ENCODE data around the gene DNAJA4. TPM values are rescaled to one million over a fixed set of nuclear protein-coding genes. Genes with fewer than 3 reads are reported as not detected.

The DNAJA4 gene
- polyA plus RNA-seq, 1 of the 3 experiments (the other 2 are of a cell fraction): 0.03 TPM

GRCh38 chr15:78280319-78281072 is 16.1 kb downstream of the DNAJA4 start (continued):
- no peak for TF ChIP-seq ELF1 (IDR thresholded peaks at IDR 0.05)
- TF ChIP-seq CHD2 (IDR thresholded peaks at IDR 0.05; ENCODE audit: low read length, partially characterized antibody): no peak
- peak; percentile 28; the same call in 1 of the 2 replicates for TF ChIP-seq FOSL2 (IDR thresholded peaks at IDR 0.05; ENCODE audit: borderline replicate concordance, low read depth)
- peak; percentile 61 for TF ChIP-seq JUND (IDR thresholded peaks at IDR 0.05)
- TF ChIP-seq CTCF (IDR thresholded peaks at IDR 0.05): no peak
- TF ChIP-seq, protein P1, sequence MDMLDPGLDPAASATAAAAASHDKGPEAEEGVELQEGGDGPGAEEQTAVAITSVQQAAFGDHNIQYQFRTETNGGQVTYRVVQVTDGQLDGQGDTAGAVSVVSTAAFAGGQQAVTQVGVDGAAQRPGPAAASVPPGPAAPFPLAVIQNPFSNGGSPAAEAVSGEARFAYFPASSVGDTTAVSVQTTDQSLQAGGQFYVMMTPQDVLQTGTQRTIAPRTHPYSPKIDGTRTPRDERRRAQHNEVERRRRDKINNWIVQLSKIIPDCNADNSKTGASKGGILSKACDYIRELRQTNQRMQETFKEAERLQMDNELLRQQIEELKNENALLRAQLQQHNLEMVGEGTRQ (IDR thresholded peaks at IDR 0.05; ENCODE audit: borderline replicate concordance, low read depth, low read length): no peak
- TF ChIP-seq RFX5 (IDR thresholded peaks at IDR 0.05; ENCODE audit: low read length): no peak
- TF ChIP-seq TAF1 (IDR thresholded peaks at IDR 0.05; ENCODE audit: borderline replicate concordance, low read depth, low read length): no peak

GRCh38 chr15:78282324-78282723 is 18.0 kb downstream of the DNAJA4 start:
- no peak overlapping the region for H2AFZ ChIP-seq (ENCODE audit: low read depth)
- no peak for DNase-seq
- no peaks in the 10 kb centered on the region for H3K9me3 ChIP-seq
- peaks cover 21% of the 10 kb centered on the region for H3F3A ChIP-seq (replicated peaks; ENCODE audit: insufficient read depth)
- H3K27ac ChIP-seq (ENCODE audit: low read depth in 2 of 2, low read length in 1 of 2): no peak overlapping the region
- H3K27me3 ChIP-seq (ENCODE audit: insufficient read depth): no peaks in the 10 kb centered on the region
- no peak overlapping the region for H3K4me2 ChIP-seq
- H3K4me3 ChIP-seq (ENCODE audit: low read depth in 2 of 2, low read length in 1 of 2): no peak overlapping the region
- CTCF ChIA-PET: interaction anchor here (1.2 to 2.5 kb wide), 6 partner anchors 9 to 323 kb away, joined by 3 to 10 read pairs (median 3); no protein-coding TSS in a partner anchor
- no peaks in the 10 kb centered on the region for H3K79me2 ChIP-seq (ENCODE audit: insufficient read depth)
- H4K20me1 ChIP-seq (ENCODE audit: insufficient read depth): no peaks in the 10 kb centered on the region
- no peaks in the 10 kb centered on the region for H3K9me2 ChIP-seq
- TF ChIP-seq RXRA (IDR thresholded peaks at IDR 0.05; ENCODE audit: borderline replicate concordance, low read depth): no peak
- no peak for TF ChIP-seq JUND (IDR thresholded peaks at IDR 0.05)
- TF ChIP-seq TCF12 (IDR thresholded peaks at IDR 0.05): peak; percentile 73; the same call in 1 of the 2 replicates
- no peak for TF ChIP-seq FOXM1 (IDR thresholded peaks at IDR 0.05; ENCODE audit: low read depth)
- H3K36me3 ChIP-seq (replicated peaks in 1 of 2; ENCODE audit: control insufficient read depth in 1 of 2, insufficient read depth in 2 of 2, low read length in 1 of 2): peaks cover 41 to 53% of the 10 kb centered on the region in 2 experiments
- H3K9ac ChIP-seq: no peak overlapping the region
- peaks cover 0 to 12% of the 10 kb centered on the region in 2 experiments; a peak in 1 of 4 replicates for H3K4me1 ChIP-seq (ENCODE audit: control insufficient read depth in 1 of 2, insufficient read depth in 2 of 2, low read depth in 1 of 2, low read length in 1 of 2)
- 90% methylated on average over 2 of the region's 2 CpGs for WGBS (ENCODE audit: low lambda C conversion rate)
- POLR2A ChIA-PET: no interaction called here

GRCh38 chr15:78284758-78285157 is 20.4 kb downstream of the DNAJA4 start:
- Histone ChIP-seq H3K4me1 (ENCODE audit: control insufficient read depth in 1 of 2, insufficient read depth in 2 of 2, low read depth in 1 of 2, low read length in 1 of 2) (peaks cover 0 to 12% of the 10 kb centered on the region in 2 experiments; a peak in 1 of 4 replicates), H3K9me2 (no peaks in the 10 kb centered on the region), H3K9me3 (no peaks in the 10 kb centered on the region), H3K36me3 (replicated peaks in 1 of 2; ENCODE audit: control insufficient read depth in 1 of 2, insufficient read depth in 2 of 2, low read length in 1 of 2) (peaks cover 58 to 75% of the 10 kb centered on the region in 2 experiments), H3K4me2 (no peak overlapping the region), H3K9ac (no peak overlapping the region), H4K20me1 (ENCODE audit: insufficient read depth) (no peaks in the 10 kb centered on the region), H3K27ac (ENCODE audit: low read depth in 2 of 2, low read length in 1 of 2) (no peak overlapping the region), H3K27me3 (ENCODE audit: insufficient read depth) (no peaks in the 10 kb centered on the region), H3F3A (replicated peaks; ENCODE audit: insufficient read depth) (peaks cover 21% of the 10 kb centered on the region), H3K4me3 (ENCODE audit: low read depth in 2 of 2, low read length in 1 of 2) (no peak overlapping the region), H2AFZ (ENCODE audit: low read depth) (no peak overlapping the region), H3K79me2 (ENCODE audit: insufficient read depth) (no peaks in the 10 kb centered on the region)
- CTCF ChIA-PET: interaction anchor here (0.7 to 0.8 kb wide), 2 partner anchors 9 to 26 kb away, joined by 3 read pairs; no protein-coding TSS in a partner anchor
- POLR2A ChIA-PET: no interaction called here
- 93% methylated on average over 4 of the region's 4 CpGs for WGBS (ENCODE audit: low lambda C conversion rate)
- no peak for DNase-seq
- TF ChIP-seq TCF12 (IDR thresholded peaks at IDR 0.05) (no peak), MEF2A (IDR thresholded peaks at IDR 0.05; ENCODE audit: borderline replicate concordance, low read depth) (no peak), RAD21 (IDR thresholded peaks at IDR 0.05; ENCODE audit: low read length) (peak; percentile 41), CTCF (IDR thresholded peaks at IDR 0.05) (peak; percentile 17; the same call in 1 of the 2 replicates), RFX5 (IDR thresholded peaks at IDR 0.05; ENCODE audit: low read length) (no peak)
